GF-D8 (cell line): ENCODE data around the gene MGAT2.
A peak's percentile ranks its signal among the peaks of the same experiment; 100 is the strongest.
"Not testable (repeated sequence)": the region's sequence is repeated elsewhere in the genome, so short reads cannot be mapped to it uniquely, and the experiment has no call there.

ENCODE experiments used
- DNase-seq: peaks from one replicate; lab custom pipeline; 2025; lab: John Stamatoyannopoulos, UW

MGAT2 gene

DNA sequence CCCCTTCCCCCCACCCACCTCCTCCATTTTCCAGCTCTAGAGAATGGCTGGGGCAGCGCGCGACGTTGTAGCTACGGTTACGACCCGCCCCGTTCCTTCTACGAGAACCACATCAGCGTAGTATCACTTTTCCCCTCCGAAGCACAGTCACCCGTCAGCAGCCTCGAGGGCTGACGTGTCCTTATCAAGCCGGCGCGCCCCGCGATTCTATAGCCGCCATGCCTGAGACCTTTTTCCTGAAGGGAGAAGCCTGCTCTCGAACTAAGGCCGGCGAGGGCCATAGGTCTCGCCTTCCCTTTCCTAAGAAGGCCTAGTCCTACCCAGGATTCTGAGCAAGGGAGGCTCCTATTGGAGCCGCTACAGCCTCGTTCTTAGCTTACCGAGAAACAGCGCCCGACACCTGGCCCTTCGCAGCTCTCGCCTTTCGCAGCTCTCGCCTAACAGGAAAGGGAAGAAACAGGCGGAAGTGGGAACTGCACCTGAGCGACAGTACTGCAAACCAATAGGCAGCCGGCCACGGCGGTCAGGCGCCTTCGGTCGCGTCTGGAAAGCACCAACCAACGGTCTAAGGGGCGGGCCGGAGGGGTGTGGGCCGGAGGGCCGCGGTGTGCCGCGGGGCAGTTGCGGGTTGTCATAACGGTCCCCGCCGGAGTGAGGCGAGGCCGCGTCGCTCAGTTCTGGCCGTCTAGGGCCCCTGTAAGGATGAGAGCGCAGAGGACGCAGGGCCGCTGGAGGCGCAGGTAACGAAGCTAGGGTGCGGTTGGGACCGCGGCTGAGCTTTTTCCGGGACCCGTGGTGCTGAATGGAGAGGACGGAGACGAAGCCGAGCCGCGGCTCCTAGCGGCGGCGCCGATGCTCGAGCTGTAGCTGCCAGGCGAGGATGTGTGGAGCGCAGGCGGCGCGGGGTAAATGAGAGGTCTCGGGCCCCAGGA is at the start of gene MGAT2, which contains the start of gene RPL36AL:
Gene MGAT2 (plus strand): TSS at position 618 of the 932 bp plus-strand sequence. CDS start 470 bp downstream, outside the sequence.
Gene RPL36AL (minus strand): TSS at position 445 of the 932 bp plus-strand sequence. CDS start 1,522 bp downstream, outside the sequence.
- DNase-seq, result peak; percentile 92

DNA sequence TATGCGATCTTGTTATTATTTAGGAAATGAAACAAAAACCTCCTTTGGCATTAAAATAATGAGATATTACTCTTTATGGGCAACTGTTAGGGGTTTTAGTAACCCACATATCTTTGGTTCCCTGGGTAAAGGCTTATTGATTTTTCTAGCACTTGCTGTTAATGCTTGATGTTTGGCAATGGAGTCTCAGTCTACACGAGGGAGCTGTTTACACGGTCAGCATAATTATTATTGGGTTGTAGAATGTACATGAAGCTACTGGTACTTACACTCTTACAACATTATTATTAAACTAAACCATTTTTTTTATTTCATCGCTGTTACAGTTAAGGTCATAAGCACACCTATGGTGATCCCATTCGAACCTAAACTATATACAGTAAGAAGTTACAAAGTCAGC is 46.6 kb upstream of the MGAT2 start:
- no peak for DNase-seq

DNA sequence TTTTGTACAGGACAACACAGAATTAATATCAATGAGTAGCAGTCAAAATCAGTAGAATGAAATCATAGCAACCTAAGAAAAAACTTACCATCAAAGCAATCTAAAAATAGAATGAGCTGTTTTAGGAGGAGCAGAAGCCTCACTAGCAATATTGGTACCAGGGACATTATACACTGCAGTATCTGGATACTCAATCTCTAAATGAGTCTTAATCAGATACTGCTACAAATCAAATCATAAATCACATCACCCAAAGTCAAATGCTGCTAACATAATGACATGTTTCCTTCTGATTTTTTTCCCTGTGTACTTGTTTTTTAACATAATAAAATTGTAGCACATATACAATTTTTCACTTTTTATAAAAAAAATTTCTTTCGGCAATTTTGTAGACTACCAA is 42.5 kb upstream of the MGAT2 start:
- DNase-seq, result no peak

DNA sequence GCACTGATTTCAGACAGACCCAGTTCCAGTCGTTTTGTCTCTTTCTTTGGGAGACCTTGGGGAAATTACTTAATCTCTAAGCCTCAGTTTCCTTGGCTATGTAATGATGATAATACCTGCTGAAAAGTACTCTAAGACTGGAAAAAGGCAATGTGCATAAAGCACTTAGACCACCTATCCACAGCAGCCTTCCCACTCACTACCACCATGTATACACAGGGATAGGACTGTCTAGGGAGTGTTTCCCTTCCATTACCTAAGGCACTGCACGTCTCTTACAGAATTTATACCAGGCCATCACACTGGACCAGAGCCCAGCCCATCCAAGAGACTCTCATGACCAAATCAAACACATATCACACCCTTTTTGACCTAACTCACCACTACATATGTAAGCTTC is 40.8 kb upstream of the MGAT2 start:
- DNase-seq, result no peak

DNA sequence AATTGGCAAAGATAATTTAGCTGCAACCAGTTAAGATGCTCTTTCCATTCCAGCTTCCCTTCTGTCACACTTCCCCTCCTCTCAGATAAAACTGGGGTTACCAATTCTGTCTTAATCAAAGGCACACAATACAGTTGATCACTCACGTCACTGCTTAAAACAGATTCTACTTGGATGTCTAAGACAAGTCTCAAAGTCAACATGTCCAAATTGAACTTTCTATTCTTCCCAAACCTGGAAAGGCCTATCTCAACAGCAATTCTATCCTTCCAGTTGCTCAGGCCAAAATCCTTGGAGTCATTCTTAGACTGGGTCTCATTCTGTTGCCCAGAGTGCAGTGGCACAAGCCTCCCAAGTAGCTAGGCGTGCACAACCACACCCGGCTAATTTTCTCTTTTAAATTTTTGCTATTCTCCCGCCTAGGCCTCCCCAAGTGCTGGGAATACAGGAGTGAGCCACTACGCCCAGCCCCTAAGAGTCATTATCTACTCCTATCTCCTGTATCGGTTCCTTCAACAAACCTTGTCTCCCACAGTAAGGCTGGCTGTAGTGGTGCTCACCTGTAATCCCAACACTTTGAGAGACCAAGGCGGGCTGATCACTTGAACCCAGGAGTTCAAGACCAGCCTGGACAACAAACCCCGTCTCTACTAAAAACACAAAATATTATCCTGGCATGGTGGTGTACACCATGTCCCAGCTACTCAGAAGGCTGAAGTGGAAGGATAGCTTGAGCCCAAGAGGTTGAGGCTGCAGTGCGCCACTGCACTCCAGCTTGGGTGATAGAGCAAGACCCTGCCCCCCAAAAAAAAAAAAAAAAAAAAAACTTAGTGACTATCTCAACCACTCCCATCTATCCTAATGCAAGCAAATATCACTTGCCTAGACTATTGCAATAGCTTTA is 39.1 kb upstream of the MGAT2 start:
- no peak for DNase-seq

DNA sequence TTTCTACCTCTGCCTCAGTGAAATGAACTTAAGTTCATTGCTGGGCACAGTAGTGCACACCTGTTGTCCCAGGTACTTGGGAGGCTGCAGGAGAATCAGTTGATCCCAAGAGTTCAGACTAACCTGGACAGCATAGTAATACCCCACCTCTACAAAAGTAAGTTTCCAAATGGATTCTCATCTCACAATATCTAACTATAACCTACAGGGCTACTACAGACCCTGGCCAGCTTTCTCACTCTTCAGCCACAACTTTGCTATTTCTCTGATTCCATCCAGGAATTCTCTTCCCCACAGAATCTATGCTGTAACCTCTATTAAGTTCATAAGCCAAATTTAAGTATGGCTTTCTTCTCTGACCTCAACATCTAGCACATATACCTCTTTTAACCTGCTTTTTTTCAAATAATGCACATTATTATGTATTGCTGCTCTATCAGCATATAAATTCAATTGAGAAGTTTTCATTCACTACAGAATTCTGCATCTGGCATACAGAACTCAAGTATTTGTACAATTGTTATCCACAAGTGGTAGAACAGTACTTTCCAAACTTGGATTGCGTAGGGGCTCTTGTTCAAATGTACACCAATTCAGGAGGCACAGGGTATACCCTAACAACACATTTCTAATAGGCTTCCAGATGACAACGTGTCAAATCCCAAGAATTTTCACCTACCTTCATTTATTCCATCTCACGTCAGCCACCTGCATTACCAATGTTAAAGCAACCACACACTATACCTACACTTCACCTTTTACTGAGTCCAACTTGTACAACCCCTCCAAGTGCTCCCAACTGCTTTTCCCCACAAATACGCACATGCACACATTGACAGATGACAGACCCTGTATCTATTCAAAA is 38.3 kb upstream of the MGAT2 start:
- no peak for DNase-seq

DNA sequence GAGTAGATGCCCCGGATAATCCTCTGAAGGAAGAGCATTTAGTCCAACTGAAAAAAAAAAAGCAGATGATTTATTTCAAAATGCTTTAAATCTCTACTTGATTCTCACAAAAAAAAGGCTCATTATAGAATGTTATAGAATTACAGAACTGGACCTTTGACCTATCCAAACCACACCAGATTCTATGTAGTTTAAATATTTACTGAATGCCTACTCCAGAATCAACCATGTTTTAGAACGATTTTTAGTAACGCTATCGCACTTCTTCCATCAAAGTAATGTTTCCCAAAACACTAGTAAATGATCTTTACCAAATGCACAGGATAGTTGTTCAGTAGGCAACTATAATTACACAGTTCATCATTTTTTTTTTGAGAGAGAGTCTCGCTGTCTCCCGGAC is 37.0 kb upstream of the MGAT2 start:
- DNase-seq, result no peak

DNA sequence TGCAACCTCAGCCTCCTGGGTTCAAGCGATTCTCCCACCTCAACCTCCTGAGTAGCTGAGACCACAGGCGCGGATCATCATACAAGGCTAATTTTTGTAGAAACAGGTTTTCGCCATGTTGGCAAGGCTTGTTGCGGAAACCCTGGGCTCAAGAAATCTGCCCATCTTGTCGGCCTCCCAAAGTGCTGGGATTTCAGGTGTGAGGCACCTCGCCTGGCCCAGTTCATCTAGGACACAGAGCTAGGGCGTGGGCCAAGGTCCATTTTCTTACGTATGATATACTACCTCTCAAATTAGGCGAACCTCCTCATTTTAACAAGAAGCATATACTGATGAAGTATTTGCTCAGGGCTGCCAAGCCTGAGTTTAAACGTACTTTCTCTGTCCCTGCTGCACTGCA is 36.5 kb upstream of the MGAT2 start:
- no peak for DNase-seq

DNA sequence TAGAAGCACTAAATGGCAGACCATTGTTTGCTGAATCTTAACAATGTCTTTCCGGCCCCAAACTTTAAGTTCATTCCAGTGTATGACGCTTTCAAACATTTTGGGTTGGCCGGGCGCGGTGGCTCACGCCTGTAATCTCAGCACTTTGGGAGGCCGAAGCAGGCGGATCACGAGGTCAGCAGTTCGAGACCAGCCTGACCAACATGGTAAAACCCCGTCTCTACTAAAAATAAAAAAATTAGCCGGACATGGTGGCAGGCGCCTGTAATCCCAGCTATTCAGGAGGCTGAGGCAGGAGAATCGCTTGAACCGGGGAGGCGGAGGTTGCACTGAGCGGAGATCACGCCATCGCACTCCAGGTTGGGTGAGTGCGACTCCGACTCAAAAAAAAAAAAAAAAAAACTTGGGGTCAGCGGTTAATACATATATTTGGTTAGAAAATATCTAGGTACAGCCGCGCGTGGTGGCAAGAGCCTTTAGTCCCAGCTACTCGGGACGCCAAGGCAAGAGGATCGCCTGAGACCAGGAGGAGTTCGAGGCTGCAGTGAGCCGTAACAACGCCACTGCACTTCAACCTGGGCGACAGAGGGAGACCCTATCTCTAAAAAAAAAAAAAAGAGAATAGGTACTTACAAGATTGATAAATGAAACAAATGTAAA is 35.5 kb upstream of the MGAT2 start:
- DNase-seq, result not testable (repeated sequence)

DNA sequence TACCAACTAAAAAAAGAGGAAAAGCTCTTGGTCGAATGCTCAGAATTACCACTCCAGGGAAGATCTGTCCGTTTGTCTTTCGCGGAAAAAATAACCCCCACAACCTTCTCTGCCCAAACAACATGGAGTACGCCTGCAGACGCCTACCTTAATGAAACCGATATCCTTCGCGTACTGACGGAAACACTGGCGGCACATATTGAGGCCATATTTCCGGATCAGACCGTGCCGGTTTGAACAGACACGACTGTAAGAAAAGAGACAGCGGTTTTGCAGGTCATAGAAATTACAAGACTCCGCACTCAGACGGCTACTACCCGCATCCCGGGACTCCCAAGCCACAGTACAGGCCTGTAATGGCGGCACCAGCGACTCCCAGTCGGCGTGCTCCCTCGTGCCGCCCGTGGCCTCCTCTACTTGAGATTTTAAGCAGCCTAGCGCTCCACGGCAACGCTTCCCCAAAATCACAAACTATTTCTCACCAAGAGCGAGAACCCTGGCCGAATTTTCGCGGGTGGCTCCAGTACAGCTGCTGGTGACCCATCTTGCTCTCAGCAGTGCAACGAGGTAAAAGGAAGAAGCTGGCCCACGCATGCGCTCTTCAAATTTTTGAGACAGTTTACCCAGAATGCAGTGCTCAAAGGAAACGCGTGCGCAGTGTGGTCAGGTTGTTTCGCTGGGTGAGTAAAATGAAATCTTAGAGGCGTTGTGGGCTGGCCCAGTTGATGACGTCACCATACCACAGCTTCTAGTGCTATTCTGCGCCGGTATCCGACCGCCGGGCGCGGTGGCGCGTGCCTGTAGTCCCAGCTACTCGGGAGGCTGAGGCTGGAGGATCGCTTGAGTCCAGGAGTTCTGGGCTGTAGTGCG is 34.6 kb upstream of the MGAT2 start, which contains the start of gene RPS29:
Gene RPS29 (minus strand): TSS at position 578 of the 870 bp plus-strand sequence. CDS start 34 bp downstream, at position 544.
- DNase-seq, result peak; percentile 97

DNA sequence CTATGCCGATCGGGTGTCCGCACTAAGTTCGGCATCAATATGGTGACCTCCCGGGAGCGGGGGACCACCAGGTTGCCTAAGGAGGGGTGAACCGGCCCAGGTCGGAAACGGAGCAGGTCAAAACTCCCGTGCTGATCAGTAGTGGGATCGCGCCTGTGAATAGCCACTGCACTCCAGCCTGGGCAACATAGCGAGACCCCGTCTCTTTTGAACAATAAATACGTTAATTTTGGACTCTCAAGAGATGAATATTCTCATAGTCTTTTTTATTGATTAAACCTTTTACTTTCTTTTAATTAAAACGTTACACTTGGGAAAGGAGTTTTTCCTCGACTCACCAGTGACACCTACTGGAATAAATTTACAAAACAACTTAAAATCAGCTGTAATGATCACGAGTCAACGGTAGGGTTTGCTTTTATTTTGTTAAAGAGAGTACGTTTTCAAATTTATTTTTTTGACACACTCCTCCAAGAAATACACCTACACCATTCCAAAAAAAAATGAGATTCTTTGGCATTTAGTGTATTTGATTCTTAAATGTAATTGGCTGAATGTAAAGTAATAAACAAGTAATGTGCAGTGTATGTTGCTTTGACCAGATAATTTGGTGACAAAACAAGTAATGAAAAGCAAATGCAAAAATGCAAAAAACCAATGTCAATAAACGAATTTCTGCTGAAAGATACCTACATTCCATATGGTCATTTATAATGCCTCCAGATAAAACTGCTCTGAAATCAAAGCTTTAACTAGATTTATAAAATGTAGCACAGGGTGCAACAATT is 33.7 kb upstream of the MGAT2 start:
- peak; percentile 51 for DNase-seq

DNA sequence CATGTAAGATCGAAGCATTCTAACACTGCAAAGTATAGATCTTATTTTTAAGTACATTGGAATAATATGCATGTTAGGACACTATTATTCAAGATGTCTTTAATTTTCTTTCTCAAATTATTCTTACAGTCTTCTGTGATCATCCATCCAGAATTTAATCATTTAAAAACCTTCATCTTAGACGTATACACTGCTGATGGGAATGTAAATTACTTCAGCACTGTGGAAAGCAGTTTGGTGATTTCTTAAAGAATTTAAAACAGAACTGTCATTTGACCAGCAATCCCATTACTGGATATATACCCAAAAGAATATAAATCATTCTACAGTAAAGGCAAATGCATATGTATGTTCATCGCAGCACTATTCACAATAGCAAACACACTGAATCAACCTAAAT is 31.2 kb upstream of the MGAT2 start:
- DNase-seq, result no peak

DNA sequence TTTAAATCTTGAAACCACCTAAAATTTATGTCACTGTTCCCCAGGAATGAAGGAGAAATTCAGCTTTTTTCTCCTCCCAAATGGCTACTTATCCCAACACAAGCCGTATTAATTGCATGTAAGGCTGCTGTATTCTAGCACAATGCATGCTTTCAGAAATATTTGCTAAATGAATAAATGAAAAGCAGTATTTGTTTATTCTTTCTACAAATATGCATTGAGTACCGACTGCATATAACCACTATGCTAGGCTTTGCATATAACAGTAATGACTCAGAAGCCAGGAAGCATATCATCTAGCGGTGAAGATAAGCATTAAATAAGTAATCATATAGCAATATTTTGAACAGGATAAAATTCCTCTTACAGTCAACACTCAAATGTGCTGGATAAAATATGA is 27.6 kb upstream of the MGAT2 start:
- DNase-seq, result no peak

DNA sequence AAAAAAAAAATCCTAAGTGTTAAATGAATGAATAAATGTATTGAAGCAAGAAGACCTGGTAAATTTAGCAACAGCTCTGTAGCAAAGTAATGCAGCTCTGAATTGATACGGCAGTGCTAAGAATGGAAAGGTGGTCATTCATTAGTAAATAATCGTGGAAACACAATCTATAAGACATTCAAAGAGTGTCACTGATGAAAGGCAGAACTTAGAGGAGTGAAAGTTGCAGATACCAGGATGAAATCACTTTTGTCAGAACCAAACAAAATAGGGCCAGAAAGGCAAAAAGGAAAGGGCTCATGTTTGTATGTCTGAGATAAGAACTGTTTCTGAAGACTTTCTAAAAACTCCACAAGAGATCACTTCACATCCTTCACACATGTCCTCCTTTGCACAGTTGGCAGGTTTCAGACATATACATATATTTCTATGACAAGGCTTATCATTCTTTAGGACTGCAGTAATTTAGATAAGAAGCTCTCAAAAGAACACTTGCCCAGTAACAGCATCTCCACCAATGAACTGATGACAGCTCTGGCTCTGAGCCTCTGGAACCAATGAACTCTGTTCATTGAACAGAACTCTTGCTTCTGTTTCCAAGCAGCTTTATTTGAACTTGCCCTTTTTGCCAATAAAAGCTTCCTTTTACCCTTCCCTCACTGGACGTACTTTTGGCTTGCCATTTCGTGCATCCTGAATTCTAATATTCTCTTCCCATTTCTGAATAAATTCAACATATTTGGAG is 26.1 kb upstream of the MGAT2 start:
- no peak for DNase-seq

DNA sequence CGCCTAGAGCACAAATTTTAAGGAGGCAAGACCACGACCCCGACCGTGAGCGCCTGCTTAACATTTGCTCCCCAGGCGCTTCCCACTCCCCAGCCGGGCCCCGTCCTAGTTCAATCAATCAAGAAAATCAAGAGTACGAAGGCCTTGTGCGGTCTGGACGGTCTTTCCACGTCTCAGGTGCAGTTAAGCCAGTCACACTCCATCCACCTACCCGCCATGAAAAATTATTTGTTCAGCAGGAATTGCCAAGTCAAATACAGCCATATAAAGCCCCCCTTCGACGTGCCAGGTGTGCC is 22.5 kb upstream of the MGAT2 start:
- DNase-seq, result no peak

DNA sequence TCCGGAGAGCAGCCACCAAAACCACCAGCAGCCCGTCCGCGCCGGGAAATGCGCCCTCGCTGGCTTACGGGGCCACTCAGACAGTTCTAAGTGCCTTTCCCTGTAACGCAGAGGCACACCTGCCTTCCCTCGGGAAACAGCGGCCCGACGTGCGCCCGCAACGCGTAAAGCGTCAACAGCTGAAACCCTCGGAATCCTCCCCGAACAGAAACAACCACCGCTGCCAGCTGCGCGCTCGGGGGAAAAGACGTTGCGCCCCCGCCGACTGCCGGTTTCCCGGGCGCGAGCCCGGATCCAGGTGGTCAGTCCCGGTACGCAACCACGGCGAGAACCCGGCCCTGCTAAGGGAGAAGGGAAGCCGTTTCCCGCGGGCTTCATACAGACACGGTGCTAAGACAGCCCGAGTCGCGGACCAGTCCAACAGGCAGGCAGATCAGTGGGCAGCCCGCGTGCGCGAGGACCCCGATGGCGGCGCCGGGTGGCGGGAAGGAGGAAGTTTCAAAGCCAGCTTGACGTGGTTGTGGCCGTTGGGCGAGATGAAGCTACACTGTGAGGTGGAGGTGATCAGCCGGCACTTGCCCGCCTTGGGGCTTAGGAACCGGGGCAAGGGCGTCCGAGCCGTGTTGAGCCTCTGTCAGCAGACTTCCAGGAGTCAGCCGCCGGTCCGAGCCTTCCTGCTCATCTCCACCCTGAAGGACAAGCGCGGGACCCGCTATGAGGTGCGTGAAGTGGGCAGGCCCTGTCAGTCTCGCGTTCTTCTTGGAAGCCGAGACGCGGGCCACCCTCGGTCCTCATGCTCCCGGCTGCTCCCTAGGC is 21.9 kb upstream of the MGAT2 start, which contains the start of gene LRR1:
Gene LRR1 (plus strand): TSS at position 456 of the 816 bp plus-strand sequence. CDS start 81 bp downstream, at position 537.
- DNase-seq, result peak; percentile 72

DNA sequence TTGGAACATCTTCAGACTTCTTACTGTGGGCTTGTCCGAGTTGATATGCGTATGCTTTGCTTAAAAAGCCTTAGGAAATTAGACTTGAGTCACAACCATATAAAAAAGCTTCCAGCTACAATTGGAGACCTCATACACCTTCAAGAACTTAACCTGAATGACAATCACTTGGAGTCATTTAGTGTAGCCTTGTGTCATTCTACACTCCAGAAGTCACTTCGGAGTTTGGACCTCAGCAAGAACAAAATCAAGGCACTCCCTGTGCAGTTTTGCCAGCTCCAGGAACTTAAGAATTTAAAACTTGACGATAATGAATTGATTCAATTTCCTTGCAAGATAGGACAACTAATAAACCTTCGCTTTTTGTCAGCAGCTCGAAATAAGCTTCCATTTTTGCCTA is 13.0 kb upstream of the MGAT2 start:
- no peak for DNase-seq

DNA sequence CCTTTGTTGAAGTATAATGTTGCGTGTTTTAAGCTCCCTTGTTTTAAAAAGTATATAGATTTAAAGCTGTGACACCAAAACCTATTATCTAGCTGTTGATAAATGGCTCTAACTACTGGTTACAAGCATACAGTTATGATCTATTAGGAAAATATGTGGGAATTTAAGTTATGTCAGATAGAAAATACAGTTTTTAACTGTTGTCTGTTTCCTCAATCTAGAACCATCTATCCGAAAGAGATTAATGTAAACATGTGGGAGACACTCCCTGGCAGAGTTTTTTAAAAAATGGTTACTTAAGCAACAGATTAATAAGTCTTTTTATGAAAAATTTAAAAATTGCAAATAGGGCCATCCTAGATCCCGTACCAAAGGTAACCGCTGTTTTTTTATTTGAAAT is 8.3 kb upstream of the MGAT2 start:
- DNase-seq, result no peak
